GM19395 (cell line): ENCODE results near the gene SF3B3.

Source experiments
- ATAC-seq: cut with Tn5 transposase; IDR thresholded peaks from one replicate; pipeline ENCODE4 v1.9.1; 2021; ENCODE audit warnings: mild to moderate bottlenecking, moderate library complexity; ENCODE audit not compliant: unreplicated experiment

SF3B3 gene

DNA sequence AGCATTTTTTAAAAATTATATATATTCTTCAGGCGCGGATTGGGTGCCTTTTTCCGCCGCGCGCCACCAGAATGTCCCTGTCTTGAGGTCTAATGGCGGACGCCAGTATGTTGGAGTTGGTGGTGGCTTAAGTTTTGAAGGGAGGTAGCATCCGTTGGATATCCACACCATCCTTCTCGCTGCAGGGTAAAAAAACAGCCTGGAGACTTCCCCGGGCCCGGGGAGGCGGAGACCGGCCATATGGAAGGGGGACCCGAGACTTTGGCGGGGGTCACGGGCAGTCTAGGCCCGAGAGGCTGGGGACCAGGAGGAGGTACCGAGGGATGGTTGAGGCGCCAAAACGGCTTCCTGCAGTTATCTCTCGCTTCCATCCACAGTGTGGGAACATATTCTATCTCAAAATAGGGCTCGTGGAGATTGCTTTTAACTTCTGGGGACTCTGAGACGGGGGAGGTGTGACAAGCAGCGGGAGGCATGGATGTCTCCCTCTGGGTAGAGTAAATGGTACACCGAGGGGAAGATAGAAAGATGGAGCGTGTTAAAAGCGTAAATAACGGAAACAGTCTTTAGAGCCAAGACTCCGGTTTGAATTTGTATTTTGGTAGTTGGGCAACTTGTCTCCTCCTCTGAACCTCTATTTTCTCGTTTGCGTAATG, at the start of gene SF3B3:
SF3B3 (plus strand) TSS at position 74 of the 656 bp plus-strand sequence. CDS start 2,841 bp downstream, outside the sequence.
- ATAC-seq, result peak; percentile 59

DNA sequence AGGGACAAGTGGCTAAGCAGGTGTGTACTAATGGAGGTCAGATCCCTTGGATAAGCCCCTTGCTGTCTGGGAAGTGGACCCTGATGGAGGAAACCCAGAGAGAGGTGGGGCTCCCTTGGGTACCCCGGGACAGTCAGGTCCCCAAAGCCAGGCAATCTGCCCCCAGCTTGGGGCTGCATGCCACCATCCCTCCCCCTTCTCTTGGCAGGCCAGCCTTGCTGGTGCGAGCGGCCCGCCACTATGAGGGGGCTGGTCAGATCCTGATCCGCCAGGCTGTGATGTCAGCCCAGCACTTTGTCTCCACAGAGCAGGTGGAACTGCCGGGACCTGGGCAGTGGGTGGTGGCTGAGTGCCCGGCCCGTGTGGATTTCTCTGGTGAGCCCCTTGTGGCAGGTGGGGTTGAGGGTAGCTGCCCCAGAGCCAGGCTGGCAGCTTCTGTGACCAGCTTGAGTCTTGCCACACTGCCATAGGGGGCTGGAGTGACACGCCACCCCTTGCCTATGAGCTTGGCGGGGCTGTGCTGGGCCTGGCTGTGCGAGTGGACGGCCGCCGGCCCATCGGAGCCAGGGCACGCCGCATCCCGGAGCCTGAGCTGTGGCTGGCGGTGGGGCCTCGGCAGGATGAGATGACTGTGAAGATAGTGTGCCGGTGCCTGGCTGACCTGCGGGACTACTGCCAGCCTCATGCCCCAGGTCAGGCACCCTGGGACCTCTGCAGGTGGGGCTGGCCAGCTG, 49.1 kb upstream of the SF3B3 start:
- no peak for ATAC-seq

DNA sequence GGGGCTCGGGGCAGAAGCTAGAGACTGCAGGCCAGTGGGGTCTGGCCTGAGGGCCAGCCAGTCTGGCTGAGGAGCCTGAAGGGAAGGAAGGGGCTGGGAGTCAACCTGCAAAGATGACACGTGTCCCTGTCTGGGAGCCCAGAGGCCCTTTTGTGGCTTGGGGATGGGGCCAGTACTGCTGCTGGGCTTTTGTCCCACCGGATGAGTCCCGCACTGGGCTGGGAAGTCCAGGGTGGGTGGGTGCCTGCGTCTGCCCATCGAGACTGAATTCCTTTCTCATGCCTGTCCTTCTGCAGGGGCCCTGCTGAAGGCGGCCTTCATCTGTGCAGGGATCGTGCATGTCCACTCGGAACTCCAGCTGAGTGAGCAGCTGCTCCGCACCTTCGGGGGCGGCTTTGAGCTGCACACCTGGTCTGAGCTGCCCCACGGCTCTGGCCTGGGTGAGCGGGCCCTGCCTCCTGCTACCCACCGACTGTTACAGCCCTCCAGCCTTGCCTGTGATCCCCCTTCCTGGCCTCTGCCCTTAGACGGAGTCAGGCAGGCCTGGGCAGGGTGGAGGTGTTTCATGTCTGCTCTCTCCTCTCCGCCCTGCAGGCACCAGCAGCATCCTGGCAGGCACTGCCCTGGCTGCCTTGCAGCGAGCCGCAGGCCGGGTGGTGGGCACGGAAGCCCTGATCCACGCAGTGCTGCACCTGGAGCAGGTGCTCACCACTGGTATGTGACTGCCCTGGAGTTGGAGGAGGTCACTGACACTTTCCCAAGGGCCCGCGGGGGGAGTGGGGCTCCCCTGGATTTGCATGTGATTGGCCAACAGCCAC, 48.4 kb upstream of the SF3B3 start:
- no peak for ATAC-seq

DNA sequence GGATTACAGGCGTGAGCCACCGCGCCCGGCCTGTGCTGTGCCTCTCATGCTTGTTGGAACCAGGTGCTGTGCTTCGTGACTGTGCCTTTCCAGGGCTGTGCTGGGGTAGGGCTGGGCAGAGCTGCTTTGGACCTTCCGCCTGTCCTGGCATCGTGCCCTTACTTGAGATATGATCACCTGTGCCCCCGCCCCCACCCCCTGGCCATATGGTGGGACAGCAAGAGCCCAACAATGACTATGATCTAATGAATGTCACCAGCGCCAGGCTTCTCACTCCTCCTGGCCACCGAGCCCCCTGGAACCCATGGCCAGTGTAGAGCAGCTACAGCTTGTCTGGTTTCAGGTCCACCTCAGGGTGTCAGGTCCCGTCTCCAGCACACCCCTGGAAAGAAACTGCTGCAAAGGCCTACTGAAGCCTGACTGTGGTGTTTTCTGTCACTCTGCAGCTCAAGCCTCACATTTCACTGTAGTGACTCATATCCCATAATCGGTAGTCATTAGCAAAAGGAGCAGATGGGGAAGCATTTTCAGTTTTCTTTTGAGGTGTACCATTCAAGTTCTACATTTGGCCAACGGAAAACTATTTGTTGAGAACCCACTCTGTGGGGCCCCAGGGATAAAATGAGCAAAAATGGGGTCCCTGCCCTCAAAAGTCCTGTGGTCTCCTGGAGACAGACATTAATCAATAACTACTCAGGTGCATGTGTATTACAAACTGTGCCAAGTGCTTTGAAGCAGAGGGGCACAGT, 47.2 kb upstream of the SF3B3 start:
- peak; percentile 94 for ATAC-seq

DNA sequence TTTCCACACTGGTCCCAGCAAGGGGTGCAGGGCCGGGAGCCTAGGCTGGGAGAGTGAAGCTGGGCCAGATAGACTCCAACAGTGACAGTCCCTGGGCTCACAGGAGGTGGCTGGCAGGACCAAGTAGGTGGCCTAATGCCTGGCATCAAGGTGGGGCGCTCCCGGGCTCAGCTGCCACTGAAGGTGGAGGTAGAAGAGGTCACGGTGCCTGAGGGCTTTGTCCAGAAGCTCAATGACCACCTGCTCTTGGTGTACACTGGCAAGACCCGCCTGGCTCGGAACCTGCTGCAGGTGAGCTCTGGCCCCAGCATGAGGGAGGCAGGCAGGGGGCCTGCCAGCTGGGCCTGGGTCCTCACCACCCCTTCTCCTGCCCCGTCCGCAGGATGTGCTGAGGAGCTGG, 45.4 kb upstream of the SF3B3 start:
- no peak for ATAC-seq

DNA sequence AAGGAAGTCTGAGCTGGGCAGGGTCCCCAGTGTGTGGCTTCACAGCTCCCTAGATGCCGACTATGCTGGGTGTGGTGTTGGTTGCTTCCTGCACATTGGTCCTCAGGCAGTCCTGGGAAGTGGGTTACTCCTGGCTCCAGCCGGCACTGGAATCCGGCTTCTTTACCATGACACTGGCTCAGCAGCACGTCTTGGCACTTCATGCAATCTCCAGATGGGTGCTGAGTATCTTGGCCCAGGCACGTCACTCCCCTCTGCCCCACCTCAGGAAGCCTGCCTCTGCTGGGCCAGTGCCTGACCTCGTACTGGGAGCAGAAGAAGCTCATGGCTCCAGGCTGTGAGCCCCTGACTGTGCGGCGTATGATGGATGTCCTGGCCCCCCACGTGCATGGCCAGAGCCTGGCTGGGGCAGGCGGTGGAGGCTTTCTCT, 44.7 kb upstream of the SF3B3 start:
- ATAC-seq, result no peak

DNA sequence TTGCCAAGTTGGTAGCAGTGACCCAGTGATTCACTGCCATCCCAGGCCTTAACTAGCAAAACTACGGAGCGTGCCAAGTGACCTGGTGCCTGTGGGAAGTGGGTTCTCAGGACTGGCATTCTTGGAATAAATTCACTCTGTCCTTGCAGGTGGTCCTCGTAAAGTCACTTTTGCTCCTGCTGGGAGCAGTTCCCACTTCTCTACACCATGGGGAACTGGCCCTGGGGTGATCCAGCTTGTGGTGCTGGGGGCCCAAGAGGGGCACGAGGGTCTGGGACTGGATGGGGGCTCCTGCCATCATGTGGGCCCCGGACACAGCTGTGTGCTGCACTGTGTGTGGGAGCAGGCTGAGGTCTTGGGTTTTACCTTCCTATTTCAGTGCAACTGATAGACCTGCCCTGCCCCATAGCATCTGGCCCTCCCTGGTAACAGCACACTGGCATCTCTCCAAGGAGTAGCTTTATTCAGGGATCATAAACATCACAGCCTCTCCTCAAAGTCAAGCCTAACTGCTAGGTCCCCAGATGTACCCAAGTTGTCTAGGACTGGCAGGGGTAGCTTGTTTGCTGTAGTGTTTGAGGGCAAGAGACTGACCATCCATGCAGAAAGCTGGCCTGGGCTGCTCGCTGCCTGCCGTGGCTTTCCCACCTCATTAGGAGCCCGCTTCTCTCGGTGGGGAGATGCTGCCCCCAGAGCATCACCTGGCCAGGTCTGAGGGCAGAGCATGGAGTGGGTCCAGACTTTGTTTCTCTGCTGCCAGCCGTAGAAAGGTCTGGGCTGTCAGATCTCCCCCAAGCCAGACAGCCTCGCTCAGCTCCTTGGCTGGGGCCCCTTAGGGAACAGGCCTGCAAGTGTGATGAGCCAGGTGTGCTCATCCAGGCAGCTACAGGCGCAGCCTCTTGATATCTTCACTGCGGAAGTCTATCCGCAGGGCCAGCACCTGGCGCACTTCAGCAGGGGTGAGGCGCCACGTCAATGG, 43.2 kb upstream of the SF3B3 start:
- ATAC-seq, result no peak

DNA sequence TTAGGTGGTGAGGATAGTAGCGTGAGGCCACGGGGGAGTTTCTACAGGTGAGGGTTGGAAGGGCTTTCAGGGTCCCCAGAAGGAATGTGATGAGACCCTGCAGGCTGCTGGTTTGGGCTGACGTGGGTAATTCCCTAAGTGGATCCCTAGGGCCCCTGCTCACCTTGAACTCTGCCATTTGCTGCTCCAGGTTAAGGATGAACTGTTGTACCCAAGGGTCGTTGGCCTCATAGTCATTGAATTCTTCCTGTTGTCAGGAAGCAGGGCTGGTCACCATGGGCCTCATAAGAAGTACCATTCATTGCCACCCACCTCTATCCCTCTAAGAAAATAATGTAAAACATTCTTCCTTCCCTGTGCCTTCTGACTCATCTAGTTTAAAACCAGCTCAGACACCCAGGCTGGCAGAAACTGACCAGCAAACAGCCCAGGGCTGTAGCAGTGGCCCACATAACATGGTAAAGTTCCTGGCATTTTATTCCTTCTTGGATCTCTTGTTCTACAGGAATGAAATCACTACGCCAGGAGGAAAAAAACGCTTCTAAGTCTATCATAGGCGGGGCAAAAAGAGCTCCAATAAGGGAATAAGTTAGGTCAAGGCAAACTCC, 41.6 kb upstream of the SF3B3 start:
- no peak for ATAC-seq

DNA sequence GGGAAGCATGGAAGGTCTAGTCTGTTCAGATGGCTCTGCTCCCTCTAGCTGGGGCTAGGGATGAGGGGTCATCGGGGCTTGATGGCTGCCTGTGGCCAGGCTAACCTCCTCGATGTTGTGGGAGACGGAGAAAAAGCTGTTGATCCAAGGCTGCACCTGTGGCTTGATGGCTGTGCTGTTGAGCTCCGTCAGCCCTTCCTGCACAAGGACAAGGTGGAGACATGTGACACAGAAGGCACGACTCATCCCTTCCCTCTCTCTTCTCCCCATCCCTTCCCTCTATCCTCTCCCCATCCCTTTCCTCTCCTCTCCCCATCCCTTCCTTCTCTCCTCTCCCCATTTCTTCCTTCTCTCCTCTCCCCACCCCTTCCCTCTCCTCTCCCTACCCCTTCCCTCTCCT, 41.0 kb upstream of the SF3B3 start:
- ATAC-seq, result no peak

DNA sequence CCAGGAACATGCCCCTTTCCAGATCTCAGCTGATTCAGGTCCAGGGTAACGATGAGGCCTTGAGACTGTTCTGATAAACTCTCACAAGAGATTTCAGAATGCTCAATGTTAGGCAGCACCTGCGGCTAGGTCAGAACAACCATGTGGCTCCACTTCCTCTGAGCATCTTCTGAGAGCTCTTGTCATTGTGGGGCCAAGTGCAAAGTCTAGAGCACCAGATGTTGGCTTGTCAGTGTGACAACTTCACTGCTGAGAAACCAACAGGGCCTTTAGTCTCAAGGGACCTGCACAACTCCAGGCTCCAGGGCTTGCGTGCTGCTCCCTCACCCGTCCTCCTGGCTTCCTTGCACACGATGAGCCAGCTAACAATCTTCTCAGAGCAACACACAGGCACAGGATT, 40.2 kb upstream of the SF3B3 start:
- peak; percentile 69 for ATAC-seq

DNA sequence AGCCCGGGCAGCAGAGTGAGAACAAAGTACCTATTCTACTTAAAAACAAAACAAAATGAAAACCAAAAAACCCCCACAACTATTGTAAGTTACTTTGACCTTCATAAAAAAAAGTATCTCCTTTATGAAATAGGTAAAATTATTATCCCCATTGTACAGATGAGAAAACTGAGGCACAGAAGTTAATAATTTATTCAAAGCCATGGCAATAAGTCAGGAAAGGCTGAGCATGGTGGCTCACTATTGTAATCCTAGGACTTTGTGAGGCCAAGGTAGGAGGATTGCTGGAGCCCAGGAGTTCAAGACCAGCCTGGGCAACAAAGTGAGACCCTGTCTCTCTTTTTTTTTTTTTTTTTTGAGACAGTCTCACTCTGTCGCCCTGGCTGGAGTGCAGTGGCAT, 38.7 kb upstream of the SF3B3 start:
- ATAC-seq, result no peak

DNA sequence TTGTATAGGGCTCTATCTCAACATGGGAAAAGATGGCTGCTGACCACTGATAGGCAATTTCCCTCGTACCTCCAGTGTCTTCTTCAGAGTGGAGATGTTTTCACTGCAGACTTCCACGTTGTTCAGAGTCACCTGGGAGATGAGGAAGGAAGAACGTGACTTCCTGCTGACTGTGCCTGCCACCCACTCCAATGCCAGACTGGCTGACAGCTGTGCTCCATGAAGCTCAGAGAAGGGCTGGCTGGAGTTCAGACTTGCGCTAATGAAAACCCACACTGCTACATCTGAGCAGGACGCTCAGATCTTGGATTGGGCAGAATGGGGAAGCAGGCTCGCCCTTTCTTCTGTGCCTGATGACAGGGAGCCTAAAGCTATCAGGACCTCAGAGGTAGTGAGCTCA, 33.4 kb upstream of the SF3B3 start:
- ATAC-seq, result no peak

DNA sequence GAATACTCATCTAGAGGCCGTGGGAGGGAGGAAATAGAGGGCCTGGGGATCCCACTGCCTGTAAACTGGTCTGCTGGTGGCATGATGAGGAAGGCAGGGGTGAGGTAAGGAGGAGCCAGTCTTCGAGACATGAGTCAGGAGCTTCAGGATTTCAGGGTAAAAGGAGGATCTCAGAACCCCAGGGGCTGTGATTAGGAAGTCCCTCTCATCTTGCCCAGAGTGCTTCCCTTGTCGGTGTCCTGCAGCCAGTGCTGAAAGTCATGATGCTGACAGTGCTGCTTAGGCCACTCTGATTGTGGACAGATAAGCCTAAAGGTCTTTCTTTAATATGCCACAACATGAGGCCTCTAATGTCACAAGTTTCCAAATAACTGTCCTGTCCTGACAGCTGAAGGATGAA, 29.8 kb upstream of the SF3B3 start:
- ATAC-seq, result no peak

DNA sequence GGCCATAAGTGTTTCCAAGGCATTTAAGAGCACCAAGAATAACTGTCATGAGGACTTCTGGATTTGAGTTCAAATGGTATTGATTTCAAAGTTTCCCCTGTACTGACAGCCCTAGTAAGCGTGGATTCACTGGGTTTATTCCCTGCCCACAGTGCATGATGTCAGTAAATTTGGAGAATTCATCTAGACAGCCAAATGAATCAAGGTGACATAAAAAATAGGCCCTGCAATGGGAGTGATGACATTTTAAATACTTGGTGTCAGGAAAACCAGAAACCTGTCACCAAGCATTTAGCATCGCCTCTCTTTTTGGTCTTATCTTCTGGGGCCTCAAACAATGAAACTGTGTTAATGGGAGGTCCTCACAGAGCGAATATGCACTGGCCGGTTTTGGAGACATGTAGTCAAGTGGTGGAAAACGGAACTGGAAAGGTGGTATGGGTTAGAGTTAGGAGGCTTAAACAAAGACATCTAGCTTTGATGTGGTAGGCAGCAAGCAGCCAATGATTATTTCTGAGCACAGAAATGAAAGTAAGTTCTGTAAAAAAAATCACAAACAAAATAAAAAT, 29.3 kb upstream of the SF3B3 start:
- ATAC-seq, result no peak

DNA sequence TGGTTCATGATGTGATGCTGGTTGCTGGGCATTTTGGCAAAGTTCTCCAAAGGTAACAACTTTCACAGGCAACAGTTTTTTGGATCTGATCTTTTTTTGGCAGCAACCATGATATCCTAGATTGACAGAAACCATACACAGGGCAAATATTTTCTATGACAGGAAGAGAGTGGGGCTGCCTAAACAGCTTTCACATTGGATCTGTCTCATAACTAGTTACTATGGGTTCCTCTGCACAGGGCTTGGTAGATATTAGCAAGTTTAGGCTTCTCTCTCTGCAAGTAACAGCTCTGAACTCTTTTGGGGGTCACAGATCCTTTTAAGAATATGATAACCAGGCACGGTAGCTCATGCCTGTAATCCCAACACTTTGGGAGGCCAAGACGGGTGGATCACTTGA, 28.8 kb upstream of the SF3B3 start:
- ATAC-seq, result no peak

DNA sequence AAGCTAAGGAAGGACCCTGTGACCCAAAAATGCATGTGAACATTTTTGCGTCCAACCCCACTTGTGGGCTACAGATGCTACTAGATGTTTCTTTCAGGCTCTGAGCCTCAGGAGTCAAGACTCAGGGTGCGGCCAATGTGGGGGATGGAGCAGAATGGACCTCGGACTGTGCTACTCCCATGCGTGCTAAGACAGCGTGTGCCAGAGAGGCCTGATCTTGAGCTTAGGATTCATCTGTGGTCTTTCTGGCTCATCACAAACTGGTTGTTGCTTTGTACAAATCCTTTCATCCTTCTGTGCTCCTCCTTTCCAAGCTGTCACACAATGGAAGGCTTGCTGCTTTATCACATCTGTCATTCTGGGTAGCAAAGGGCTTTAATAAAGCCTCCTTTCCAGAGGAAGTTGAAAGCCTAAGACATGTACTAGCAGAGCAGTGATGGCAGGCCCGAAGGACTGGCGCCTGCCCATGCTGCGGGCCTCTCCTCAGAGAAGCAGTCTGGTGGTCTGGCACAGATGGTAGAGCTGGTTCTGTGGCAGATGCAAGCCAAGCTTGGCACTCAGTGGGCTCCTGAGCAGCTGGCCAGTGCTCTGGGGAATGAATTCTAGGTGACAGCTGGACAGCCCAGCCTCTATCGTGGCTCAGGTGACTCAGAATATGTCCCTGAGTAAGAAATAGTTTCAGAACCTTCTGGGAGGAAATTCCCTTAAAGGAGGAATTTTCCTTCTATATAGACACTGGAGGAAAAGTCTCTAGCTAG, 28.0 kb upstream of the SF3B3 start:
- ATAC-seq, result no peak

DNA sequence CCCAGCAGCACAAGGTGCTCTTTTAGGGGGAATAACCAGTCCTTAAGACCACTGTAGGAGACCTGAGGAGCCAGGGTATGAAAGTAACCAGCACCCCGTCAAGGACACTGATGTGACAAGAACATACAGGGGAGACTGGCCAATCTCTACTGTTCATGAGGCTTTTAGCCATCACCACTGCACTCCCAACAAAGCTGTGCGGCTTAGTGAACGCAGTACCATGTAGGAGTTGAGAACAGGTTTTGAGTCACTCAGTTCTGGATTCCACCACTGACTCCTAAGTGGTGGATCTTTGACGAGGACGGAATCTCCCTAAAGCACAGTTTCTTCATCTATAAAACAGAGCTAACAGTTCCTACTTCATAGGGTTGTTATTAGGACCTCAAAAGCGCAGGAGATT, 27.1 kb upstream of the SF3B3 start:
- ATAC-seq, result no peak

DNA sequence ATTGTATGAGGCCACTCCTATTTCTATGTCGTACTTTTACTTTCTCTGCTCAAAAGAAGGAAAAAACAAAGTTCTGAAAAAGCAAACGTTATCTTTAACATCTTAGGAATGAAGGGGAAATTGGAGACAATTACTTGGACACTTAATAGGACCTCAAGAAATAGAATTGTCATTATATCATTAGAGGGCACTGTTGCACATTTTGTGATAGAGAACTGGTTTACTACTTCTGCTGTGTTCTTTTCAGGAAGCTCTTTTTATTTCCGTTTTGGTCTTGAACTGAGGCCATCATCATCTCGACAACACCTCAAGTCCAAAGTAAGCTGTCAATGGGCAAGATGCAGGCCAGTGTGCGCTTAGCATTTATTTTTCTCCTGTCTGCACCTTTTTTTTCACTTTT, 14.9 kb upstream of the SF3B3 start:
- no peak for ATAC-seq
